Chondrocyte (in vitro differentiated cells): Measurements from ENCODE around the gene UQCRC1. TPM values are rescaled to one million over a fixed set of nuclear protein-coding genes. Genes with fewer than 3 reads are reported as not detected.

Experiments used
- DNase-seq: peaks from one replicate; pipeline ENCODE4 v3.0.0; 2021; ENCODE audit warnings: mixed read lengths, low spot score
- H3K27ac Mint-ChIP-seq: one replicate; pipeline ENCODE4 v1.8.0; 2021; ENCODE audit warnings: mild to moderate bottlenecking, moderate library complexity, mixed read lengths; ENCODE audit not compliant: unreplicated experiment
- H3K27me3 Mint-ChIP-seq: 2 replicates; pipeline ENCODE4 v1.8.0; 2021; ENCODE audit warnings: low read depth, mixed read lengths
- H3K36me3 Mint-ChIP-seq: 2 replicates; pipeline ENCODE4 v1.8.0; 2021; ENCODE audit warnings: low read depth, mixed read lengths
- H3K4me1 Mint-ChIP-seq: 2 replicates; pipeline ENCODE4 v1.8.0; 2021; ENCODE audit warnings: low read depth, mild to moderate bottlenecking, mixed read lengths
- H3K4me3 Mint-ChIP-seq: one replicate; pipeline ENCODE4 v1.8.0; 2021; ENCODE audit warnings: mild to moderate bottlenecking, moderate library complexity, mixed read lengths; ENCODE audit not compliant: unreplicated experiment
- H3K9me3 Mint-ChIP-seq: 2 replicates; pipeline ENCODE4 v1.8.0; 2021; ENCODE audit warnings: low read depth, mixed read lengths
- total RNA-seq: library from RNA; stranded (reverse); gene quantifications from 3 replicates; pipeline ENCODE4 v1.2.1, GENCODE V29; 2021
- TF ChIP-seq, protein P1 (sequence below): fragments of 200-600 bp; sonication (generic); IDR thresholded peaks from 2 replicates; pipeline ENCODE4 v1.5.0; 2021; ENCODE audit warnings: antibody characterized with exemption, mild to moderate bottlenecking, moderate library complexity

The UQCRC1 gene
- total RNA-seq, 1 donor from 2014 or later, result 258 TPM

- TF ChIP-seq, protein P1, sequence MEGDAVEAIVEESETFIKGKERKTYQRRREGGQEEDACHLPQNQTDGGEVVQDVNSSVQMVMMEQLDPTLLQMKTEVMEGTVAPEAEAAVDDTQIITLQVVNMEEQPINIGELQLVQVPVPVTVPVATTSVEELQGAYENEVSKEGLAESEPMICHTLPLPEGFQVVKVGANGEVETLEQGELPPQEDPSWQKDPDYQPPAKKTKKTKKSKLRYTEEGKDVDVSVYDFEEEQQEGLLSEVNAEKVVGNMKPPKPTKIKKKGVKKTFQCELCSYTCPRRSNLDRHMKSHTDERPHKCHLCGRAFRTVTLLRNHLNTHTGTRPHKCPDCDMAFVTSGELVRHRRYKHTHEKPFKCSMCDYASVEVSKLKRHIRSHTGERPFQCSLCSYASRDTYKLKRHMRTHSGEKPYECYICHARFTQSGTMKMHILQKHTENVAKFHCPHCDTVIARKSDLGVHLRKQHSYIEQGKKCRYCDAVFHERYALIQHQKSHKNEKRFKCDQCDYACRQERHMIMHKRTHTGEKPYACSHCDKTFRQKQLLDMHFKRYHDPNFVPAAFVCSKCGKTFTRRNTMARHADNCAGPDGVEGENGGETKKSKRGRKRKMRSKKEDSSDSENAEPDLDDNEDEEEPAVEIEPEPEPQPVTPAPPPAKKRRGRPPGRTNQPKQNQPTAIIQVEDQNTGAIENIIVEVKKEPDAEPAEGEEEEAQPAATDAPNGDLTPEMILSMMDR, result no peak
- Mint-ChIP-seq H3K27ac (no peak overlapping the region), H3K4me3 (no peak overlapping the region), H3K4me1 (peaks cover 32% of the 10 kb centered on the region), H3K36me3 (peaks cover 30% of the 10 kb centered on the region), H3K27me3 (no peaks in the 10 kb centered on the region), H3K9me3 (no peaks in the 10 kb centered on the region)
- no peak for DNase-seq
These were observed 22.3 kb upstream of the UQCRC1 start for GRCh38 chr3:48631516-48632448.

GRCh38 chr3:48630833-48631232 is 21.4 kb upstream of the UQCRC1 start:
- peaks cover 24% of the 10 kb centered on the region for H3K4me1 Mint-ChIP-seq
- no peaks in the 10 kb centered on the region for H3K27me3 Mint-ChIP-seq
- no peak overlapping the region for H3K27ac Mint-ChIP-seq
- H3K9me3 Mint-ChIP-seq, result no peaks in the 10 kb centered on the region
- peaks cover 37% of the 10 kb centered on the region for H3K36me3 Mint-ChIP-seq
- no peak overlapping the region for H3K4me3 Mint-ChIP-seq
- TF ChIP-seq, protein P1, result no peak
- DNase-seq, result no peak

- Mint-ChIP-seq H3K4me1 (peaks cover 23% of the 10 kb centered on the region), H3K27me3 (no peaks in the 10 kb centered on the region), H3K36me3 (peaks cover 38% of the 10 kb centered on the region), H3K27ac (peak overlapping the region; percentile 32), H3K4me3 (no peak overlapping the region), H3K9me3 (no peaks in the 10 kb centered on the region)
- TF ChIP-seq, protein P1, result no peak
- DNase-seq, result no peak
These were observed 21.0 kb upstream of the UQCRC1 start for GRCh38 chr3:48630407-48630806.

GRCh38 chr3:48629894-48630293 is 20.4 kb upstream of the UQCRC1 start:
- H3K4me1 Mint-ChIP-seq, result peaks cover 23% of the 10 kb centered on the region
- H3K9me3 Mint-ChIP-seq, result no peaks in the 10 kb centered on the region
- H3K27ac Mint-ChIP-seq, result no peak overlapping the region
- H3K27me3 Mint-ChIP-seq, result no peaks in the 10 kb centered on the region
- TF ChIP-seq, protein P1, result no peak
- no peak for DNase-seq
- H3K4me3 Mint-ChIP-seq, result no peak overlapping the region
- H3K36me3 Mint-ChIP-seq, result peaks cover 40% of the 10 kb centered on the region

GRCh38 chr3:48628277-48629017 is 19.0 kb upstream of the UQCRC1 start:
- H3K4me3 Mint-ChIP-seq, result no peak overlapping the region
- H3K9me3 Mint-ChIP-seq, result no peaks in the 10 kb centered on the region
- TF ChIP-seq, protein P1, result no peak
- no peak overlapping the region for H3K27ac Mint-ChIP-seq
- H3K27me3 Mint-ChIP-seq, result no peaks in the 10 kb centered on the region
- DNase-seq, result no peak
- peaks cover 13% of the 10 kb centered on the region for H3K4me1 Mint-ChIP-seq
- H3K36me3 Mint-ChIP-seq, result peaks cover 47% of the 10 kb centered on the region
